IPS DF 19.7 (cell line): ENCODE results near the gene KCNMA1.

Experiments
- DNase-seq: peaks from one replicate; pipeline ENCODE4 v3.0.0-alpha.2; 2013; ENCODE audit warnings: low read depth, low spot score

Gene KCNMA1

GRCh38 chr10:77556990-77557601, 80.5 kb downstream of the KCNMA1 start:
- DNase-seq: no peak

- no peak for DNase-seq
Observed at GRCh38 chr10:77555591-77556212, 81.9 kb downstream of the KCNMA1 start.

- DNase-seq: no peak
Observed at GRCh38 chr10:77554996-77555397, 82.6 kb downstream of the KCNMA1 start.

GRCh38 chr10:77553966-77554365, 83.6 kb downstream of the KCNMA1 start:
- DNase-seq: no peak

GRCh38 chr10:77553311-77553710, 84.3 kb downstream of the KCNMA1 start:
- DNase-seq: no peak

- no peak for DNase-seq
Observed at GRCh38 chr10:77552252-77552651, 85.4 kb downstream of the KCNMA1 start.

- no peak for DNase-seq
Observed at GRCh38 chr10:77550378-77550777, 87.2 kb downstream of the KCNMA1 start.

GRCh38 chr10:77548671-77549070, 88.9 kb downstream of the KCNMA1 start:
- no peak for DNase-seq

- DNase-seq: no peak
Observed at GRCh38 chr10:77548157-77548556, 89.5 kb downstream of the KCNMA1 start.

- no peak for DNase-seq
Observed at GRCh38 chr10:77547307-77548050, 90.1 kb downstream of the KCNMA1 start.

GRCh38 chr10:77546042-77546441, 91.6 kb downstream of the KCNMA1 start:
- DNase-seq: no peak

- DNase-seq: no peak
Observed at GRCh38 chr10:77545585-77545984, 92.0 kb downstream of the KCNMA1 start.

GRCh38 chr10:77544617-77545016, 93.0 kb downstream of the KCNMA1 start:
- DNase-seq: no peak

GRCh38 chr10:77542710-77543259, 94.8 kb downstream of the KCNMA1 start:
- DNase-seq: no peak

- no peak for DNase-seq
Observed at GRCh38 chr10:77541944-77542343, 95.7 kb downstream of the KCNMA1 start.

GRCh38 chr10:77541247-77541646, 96.4 kb downstream of the KCNMA1 start:
- DNase-seq: no peak

GRCh38 chr10:77539147-77539935, 98.3 kb downstream of the KCNMA1 start:
- no peak for DNase-seq

GRCh38 chr10:77537720-77538373, 99.8 kb downstream of the KCNMA1 start:
- DNase-seq: no peak

- DNase-seq: no peak
Observed at GRCh38 chr10:77537071-77537470, 100.5 kb downstream of the KCNMA1 start.

GRCh38 chr10:77533887-77534278, 103.7 kb downstream of the KCNMA1 start:
- DNase-seq: no peak

- no peak for DNase-seq
Observed at GRCh38 chr10:77533146-77533886, 104.3 kb downstream of the KCNMA1 start.
